Keratinocyte (primary cell): ENCODE data around the gene AAMDC.

Experiments
- CTCF ChIP-seq, 3 experiments: IDR thresholded peaks in 1 of 3; conservative IDR thresholded peaks in 1 of 3; optimal IDR thresholded peaks in 1 of 3; 2 replicates in 2 of 3; 3 replicates in 1 of 3; pipeline versions ENCODE3 to v1.5.1; 2011; ENCODE audit warnings: low read length in 3 of 3, mild to moderate bottlenecking in 3 of 3, moderate library complexity in 2 of 3, control low read depth in 1 of 3, inconsistent platforms in 1 of 3; ENCODE audit not compliant: insufficient read depth in 2 of 3; ENCODE audit errors: extremely low read depth in 1 of 3
- EZH2 ChIP-seq: IDR thresholded peaks from one replicate; pipeline ENCODE4 v1.6.1; 2012; ENCODE audit warnings: inconsistent platforms, mild to moderate bottlenecking, low read length, moderate library complexity

GRCh38 chr11:77851503-77851902, 30.6 kb downstream of the AAMDC start:
- no peak for TF ChIP-seq CTCF (optimal IDR thresholded peaks at IDR 0.05 in 1 of 3, IDR thresholded peaks at IDR 0.05 in 1 of 3, conservative IDR thresholded peaks at IDR 0.05 in 1 of 3; ENCODE audit: extremely low read depth in 1 of 3, insufficient read depth in 2 of 3, low read length in 3 of 3)
- no peak for TF ChIP-seq EZH2
